Body of pancreas (tissue), 4 donors: ENCODE data around the gene OR10G4. TPM values are rescaled to one million over a fixed set of nuclear protein-coding genes. Genes with fewer than 3 reads are reported as not detected.
"Not testable (repeated sequence)": the region's sequence is repeated elsewhere in the genome, so short reads cannot be mapped to it uniquely, and the experiment has no call there.

ENCODE experiments used
- ATAC-seq: fragments of 150-250 bp; one replicate; pipeline ENCODE4 v1.9.1; 2016
- DNase-seq, 4 donors: peaks; one replicate each; pipeline ENCODE4 v3.0.0-alpha.2; 2019
- H3K27ac ChIP-seq, 4 donors: fragments of 200-600 bp; sonication (generic); 1 replicate in 3 of 4; 2 replicates in 1 of 4; pipeline versions ENCODE4 v1.5.1 to v1.6.1; 2016 to 2019; ENCODE audit warnings: mild to moderate bottlenecking in 1 of 4, mixed read lengths in 1 of 4, moderate library complexity in 1 of 4
- H3K27me3 ChIP-seq, 2 donors: fragments of 200-600 bp; sonication (generic); one replicate each; pipeline ENCODE4 v1.6.0; 2016; ENCODE audit warnings: mild to moderate bottlenecking in 1 of 2
- H3K36me3 ChIP-seq, 2 donors: fragments of 200-600 bp; sonication (generic); replicated peaks in 1 of 2; 2 replicates each; pipeline ENCODE4 v1.5.1; 2016; ENCODE audit warnings: low read depth in 2 of 2; ENCODE audit not compliant: insufficient read depth in 1 of 2
- H3K4me1 ChIP-seq: fragments of 200-600 bp; sonication (generic); one replicate; pipeline ENCODE4 v1.6.0; 2016
- H3K4me3 ChIP-seq, 2 donors: fragments of 200-600 bp; sonication (generic); 1 replicate in 1 of 2; 2 replicates in 1 of 2; pipeline ENCODE4 v1.5.1; 2016 to 2019
- H3K9me3 ChIP-seq, 3 donors: fragments of 200-600 bp; sonication (generic); 1 replicate in 2 of 3; 2 replicates in 1 of 3; pipeline ENCODE4 v1.5.1; 2016
- POLR2A ChIP-seq, 3 donors: fragments of 450-650 bp; IDR thresholded peaks; one replicate each; pipeline ENCODE4 v1.6.1; 2016; ENCODE audit warnings: antibody characterized with exemption in 3 of 3, mild to moderate bottlenecking in 2 of 3
- WGBS, 2 donors: methylation state at CpG; one replicate each; pipeline ENCODE4 v1.1.5; 2017; 5-methylcytosine and 5-hydroxymethylcytosine counted together
- intact Hi-C: fragments of 100-400 bp; cut with DNase I; formaldehyde crosslinking; loops from one replicate; pipeline ENCODE4 v1.15.1; 2023
- total RNA-seq, 2 donors: library from RNA; depleted of rRNA; stranded (reverse); fragments of >200 nt; gene quantifications; one replicate each; pipeline ENCODE4 v1.1.0, GENCODE V29; 2016
- TF ChIP-seq, protein P1 (sequence below), 7 experiments: fragments of 450-650 bp in 4 of 7; fragments of 200-600 bp in 3 of 7; sonication (generic) in 3 of 7; IDR thresholded peaks; one replicate each; pipeline ENCODE4 v1.5.1; 2016 to 2019; ENCODE audit warnings: antibody characterized with exemption in 7 of 7

Gene OR10G4
- total RNA-seq, 2 donors from 2014 or later, result 0.52 to 5.3 TPM

DNA sequence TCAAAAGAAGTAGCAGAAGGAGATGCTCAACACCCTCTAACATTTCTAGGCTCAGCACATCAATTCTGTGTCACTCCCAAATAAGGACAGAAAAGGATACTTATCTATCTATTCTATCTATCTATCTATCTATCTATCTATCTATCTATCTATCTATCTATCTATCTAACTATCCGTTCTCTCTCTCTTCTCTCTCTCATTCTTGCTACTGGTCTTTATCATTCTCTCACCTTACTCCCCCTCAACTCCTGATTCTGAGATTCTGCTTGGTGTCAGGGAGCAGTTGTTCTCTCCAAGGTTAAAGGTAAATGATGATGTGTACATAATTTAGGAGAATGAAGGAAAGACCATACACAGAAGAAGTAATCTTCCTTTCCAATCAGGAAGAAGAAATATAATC, 17.7 kb upstream of the OR10G4 start, which contains the start of gene OR10G6:
Gene OR10G6, minus strand, starts transcription at position 43 of the 400 bp plus-strand sequence. Its CDS starts 0 bp downstream, at position 43.
- H3K9me3 ChIP-seq, result no peaks in the 10 kb centered on the region
- DNase-seq (no peak), ATAC-seq (no peak)
- no peaks in the 10 kb centered on the region for H3K4me1 ChIP-seq
- H3K4me3 ChIP-seq, result no peak within 1 kb of the TSS
- TF ChIP-seq, protein P1, sequence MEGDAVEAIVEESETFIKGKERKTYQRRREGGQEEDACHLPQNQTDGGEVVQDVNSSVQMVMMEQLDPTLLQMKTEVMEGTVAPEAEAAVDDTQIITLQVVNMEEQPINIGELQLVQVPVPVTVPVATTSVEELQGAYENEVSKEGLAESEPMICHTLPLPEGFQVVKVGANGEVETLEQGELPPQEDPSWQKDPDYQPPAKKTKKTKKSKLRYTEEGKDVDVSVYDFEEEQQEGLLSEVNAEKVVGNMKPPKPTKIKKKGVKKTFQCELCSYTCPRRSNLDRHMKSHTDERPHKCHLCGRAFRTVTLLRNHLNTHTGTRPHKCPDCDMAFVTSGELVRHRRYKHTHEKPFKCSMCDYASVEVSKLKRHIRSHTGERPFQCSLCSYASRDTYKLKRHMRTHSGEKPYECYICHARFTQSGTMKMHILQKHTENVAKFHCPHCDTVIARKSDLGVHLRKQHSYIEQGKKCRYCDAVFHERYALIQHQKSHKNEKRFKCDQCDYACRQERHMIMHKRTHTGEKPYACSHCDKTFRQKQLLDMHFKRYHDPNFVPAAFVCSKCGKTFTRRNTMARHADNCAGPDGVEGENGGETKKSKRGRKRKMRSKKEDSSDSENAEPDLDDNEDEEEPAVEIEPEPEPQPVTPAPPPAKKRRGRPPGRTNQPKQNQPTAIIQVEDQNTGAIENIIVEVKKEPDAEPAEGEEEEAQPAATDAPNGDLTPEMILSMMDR (IDR thresholded peaks at IDR 0.05), result no peak
- TF ChIP-seq POLR2A (IDR thresholded peaks at IDR 0.05), result no peak
- 51 to 92% methylated on average over 1 of the region's 1 CpG for WGBS, 2 donors
- intact Hi-C loops, result no loop called here
- no peaks in the 10 kb centered on the region for H3K36me3 ChIP-seq
- H3K27me3 ChIP-seq, result no peaks in the 10 kb centered on the region
- no peak within 1 kb of the TSS for H3K27ac ChIP-seq

DNA sequence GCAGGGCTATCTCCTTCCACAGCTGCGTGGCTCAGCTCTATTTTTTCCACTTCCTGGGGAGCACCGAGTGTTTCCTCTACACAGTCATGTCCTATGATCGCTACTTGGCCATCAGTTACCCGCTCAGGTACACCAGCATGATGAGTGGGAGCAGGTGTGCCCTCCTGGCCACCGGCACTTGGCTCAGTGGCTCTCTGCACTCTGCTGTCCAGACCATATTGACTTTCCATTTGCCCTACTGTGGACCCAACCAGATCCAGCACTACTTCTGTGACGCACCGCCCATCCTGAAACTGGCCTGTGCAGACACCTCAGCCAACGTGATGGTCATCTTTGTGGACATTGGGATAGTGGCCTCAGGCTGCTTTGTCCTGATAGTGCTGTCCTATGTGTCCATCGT, 3.0 kb downstream of the OR10G4 start:
- ATAC-seq, H3K27ac ChIP-seq, H3K4me1 ChIP-seq, H3K4me3 ChIP-seq, H3K27me3 ChIP-seq, H3K9me3 ChIP-seq, DNase-seq, H3K36me3 ChIP-seq, intact Hi-C loops: not testable (repeated sequence)
- 85 to 95% methylated on average over 2 to 4 of the region's 9 CpGs for WGBS, 2 donors

DNA sequence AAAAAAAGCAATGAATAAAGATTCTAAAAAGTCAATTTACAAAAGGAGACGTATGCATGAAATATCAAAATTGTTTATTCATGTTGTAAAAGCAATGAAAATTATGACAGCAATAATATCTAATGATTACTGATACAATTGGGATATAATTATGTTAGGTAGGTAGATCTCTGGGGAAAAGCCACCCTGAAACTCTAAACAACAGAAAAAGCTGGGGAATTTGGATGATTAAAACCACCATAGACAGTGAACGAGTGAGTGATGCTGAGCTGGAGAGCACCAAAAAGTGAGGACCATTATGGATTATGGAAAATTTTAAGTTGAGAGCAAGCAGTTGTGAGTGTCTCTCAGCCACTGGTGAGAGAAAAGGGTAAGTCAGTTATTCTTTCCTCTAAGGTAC, 13.7 kb downstream of the OR10G4 start, which contains the start of gene OR10G8:
Gene OR10G8, plus strand, starts transcription at position 301 of the 400 bp plus-strand sequence. CDS start 2,825 bp downstream, outside the sequence.
- Histone ChIP-seq H3K4me3 (no peak within 1 kb of the TSS), H3K36me3 (no peaks in the 10 kb centered on the region), H3K27ac (no peak within 1 kb of the TSS), H3K4me1 (no peaks in the 10 kb centered on the region), H3K27me3 (no peaks in the 10 kb centered on the region), H3K9me3 (no peaks in the 10 kb centered on the region)
- 66 to 90% methylated on average over 2 of the region's 2 CpGs for WGBS, 2 donors
- no peak for ATAC-seq
- TF ChIP-seq POLR2A (IDR thresholded peaks at IDR 0.05), result no peak
- TF ChIP-seq, protein P1 (IDR thresholded peaks at IDR 0.05), result no peak
- no peak for DNase-seq
- intact Hi-C loops, result no loop called here

DNA sequence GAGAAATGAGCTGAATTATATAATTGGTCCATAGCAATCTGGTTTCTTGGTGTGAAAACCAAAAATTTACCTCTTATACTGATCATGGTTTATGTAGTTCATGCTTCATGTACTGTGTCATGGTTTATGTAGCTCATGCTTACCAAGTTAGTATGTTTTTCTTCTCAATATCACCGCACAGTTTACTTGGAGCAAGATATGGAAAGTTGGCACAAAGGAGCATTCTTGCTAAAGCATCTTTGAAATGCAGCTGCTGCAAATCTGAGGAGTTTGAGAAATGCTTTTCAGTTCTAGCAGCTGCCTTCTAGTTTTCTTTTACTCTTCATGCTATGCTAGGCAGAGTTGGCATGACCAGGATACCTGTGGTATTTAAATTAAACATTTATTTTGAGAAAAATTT, 23.9 kb downstream of the OR10G4 start:
- Histone ChIP-seq H3K9me3 (no peaks in the 10 kb centered on the region), H3K4me3 (no peak overlapping the region), H3K4me1 (no peaks in the 10 kb centered on the region), H3K27ac (no peak overlapping the region), H3K27me3 (no peaks in the 10 kb centered on the region), H3K36me3 (no peaks in the 10 kb centered on the region)
- TF ChIP-seq, protein P1 (IDR thresholded peaks at IDR 0.05), result no peak
- TF ChIP-seq POLR2A (IDR thresholded peaks at IDR 0.05), result no peak
- intact Hi-C loops, result no loop called here
- ATAC-seq (no peak), DNase-seq (no peak)
- WGBS, 2 donors, result 26 to 29% methylated on average over 1 of the region's 1 CpG

DNA sequence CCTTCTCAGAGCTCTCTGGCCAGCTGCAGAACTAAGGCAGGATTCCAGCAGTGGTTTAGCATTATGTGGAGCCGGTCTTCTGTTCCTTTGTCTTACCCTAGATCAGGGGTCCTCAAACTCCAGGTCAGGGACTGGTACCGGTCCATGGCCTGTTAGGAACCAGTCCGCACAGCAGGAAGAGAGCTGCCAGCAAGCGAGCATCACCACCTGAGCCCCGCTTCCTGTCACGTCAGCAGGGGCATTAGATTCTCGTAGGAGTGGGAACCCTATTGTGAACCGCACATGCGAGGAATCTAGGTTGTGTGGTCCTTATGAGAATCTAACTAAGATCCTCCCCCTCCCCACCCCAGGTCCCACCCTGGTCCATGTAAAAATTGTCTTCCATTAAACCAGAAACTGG, 26.8 kb downstream of the OR10G4 start:
- TF ChIP-seq, protein P1 (IDR thresholded peaks at IDR 0.05), result no peak
- no peak for TF ChIP-seq POLR2A (IDR thresholded peaks at IDR 0.05)
- Histone ChIP-seq H3K36me3 (no peaks in the 10 kb centered on the region), H3K27ac (no peak overlapping the region), H3K4me1 (no peaks in the 10 kb centered on the region), H3K4me3 (no peak overlapping the region), H3K27me3 (no peaks in the 10 kb centered on the region), H3K9me3 (no peaks in the 10 kb centered on the region)
- DNase-seq, result no peak
- intact Hi-C loops, result no loop called here
- WGBS, 2 donors, result 79 to 92% methylated on average over 9 of the region's 9 CpGs
- no peak for ATAC-seq
